ENCODE data around the gene GLI1.
A peak's percentile ranks its signal among the peaks of the same experiment; 100 is the strongest.
"Not testable (repeated sequence)": the region's sequence is repeated elsewhere in the genome, so short reads cannot be mapped to it uniquely, and the experiment has no call there.

GLI1 gene

DNA sequence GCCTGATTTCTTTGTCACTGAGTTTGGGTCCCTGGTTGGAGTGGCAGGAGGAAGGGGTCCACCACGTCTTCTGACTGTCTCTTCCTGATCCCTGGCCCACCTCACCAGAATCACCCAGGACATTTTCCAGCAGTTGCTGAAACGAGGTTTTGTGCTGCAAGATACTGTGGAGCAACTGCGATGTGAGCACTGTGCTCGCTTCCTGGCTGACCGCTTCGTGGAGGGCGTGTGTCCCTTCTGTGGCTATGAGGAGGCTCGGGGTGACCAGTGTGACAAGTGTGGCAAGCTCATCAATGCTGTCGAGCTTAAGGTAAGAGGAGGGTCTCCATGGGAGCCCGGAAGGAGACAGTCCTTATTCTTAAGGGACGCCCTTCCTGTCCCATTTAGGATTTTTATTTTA, 40.6 kb downstream of the GLI1 start:
- DNase-seq = no peak

DNA sequence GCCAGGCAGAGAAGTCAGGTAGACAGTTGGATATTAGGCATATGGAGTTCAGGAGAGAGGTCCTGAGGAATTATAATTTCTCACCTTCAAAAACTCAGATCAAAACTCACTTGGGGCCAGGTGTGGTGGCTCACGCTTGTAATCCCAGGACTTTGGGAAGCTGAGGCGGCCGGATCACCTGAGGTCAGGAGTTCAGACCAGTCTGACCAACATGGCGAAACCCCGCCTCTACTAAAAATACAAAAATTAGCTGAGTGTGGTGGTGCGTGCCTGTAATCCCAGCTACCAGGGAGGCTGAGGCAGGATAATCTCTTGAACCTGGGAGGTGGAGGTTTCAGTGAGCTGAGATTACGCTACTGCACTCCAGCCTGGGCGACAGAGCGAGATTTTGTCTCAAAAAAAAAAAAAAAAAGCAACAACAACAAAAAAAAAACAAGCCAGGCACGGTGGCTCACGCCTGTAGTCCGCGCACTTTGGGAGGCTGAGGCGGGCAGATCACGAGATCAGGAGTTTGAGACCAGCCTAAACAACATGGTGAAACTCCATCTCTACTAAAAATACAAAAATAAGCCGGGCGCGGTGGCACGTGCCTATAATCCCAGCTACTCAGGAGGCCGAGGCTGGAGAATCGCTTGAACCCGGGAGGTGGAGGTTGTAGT, 42.9 kb downstream of the GLI1 start:
- DNase-seq = not testable (repeated sequence)

DNA sequence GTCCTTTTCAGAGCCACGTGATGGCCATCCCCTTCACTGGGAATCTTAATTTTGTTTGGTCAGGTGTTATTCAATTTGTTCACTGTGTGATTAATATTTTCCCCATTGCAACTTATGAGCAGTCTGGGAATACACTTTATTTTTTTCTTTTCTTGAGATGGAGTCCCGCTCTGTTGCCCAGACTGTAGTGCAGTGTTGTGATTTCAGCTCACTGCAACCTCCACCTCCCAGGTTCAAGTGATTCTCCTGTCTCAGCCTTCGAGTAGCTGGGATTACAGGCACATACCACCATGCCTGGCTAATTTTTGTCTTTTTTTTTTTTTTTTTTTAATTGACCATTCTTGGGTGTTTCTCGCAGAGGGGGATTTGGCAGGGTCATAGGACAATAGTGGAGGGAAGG, 47.0 kb downstream of the GLI1 start:
- not testable (repeated sequence) for DNase-seq

DNA sequence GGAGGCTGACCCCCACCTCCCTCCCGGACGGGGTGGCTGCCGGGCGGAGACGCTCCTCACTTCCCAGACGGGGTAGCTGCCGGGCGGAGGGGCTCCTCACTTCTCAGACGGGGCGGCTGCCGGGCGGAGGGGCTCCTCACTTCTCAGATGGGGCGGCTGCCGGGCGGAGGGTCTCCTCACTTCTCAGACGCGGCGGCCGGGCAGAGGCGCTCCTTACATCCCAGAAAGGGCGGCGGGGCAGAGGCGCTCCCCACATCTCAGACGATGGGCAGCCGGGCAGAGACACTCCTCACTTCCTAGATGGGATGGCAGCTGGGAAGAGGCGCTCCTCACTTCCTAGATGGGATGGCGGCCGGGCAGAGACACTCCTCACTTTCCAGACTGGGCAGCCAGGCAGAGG, 48.2 kb downstream of the GLI1 start:
- DNase-seq = not testable (repeated sequence)

DNA sequence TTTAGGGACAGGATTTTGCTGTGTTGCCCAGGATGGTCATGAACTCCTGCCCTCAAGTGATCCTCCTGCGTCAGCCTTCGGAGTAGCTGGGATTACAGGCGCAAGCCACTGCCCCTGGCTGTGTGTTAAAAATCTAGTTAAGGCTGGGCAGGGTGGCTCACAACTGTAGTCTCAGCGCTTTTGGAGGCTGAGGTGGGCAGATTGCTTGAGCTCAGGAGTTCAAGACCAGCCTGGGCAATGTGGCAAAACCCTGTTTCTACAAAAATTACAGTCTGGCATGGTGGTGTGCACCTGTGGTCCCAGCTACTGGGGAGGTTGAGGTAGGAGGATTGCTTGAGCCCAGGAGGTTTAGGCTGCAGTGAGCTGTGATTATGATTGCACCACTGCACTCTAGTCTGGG, 51.6 kb downstream of the GLI1 start:
- DNase-seq = no peak

GRCh38 chr12:57511588-57512325, 52.2 kb downstream of the GLI1 start:
- DNase-seq = no peak

DNA sequence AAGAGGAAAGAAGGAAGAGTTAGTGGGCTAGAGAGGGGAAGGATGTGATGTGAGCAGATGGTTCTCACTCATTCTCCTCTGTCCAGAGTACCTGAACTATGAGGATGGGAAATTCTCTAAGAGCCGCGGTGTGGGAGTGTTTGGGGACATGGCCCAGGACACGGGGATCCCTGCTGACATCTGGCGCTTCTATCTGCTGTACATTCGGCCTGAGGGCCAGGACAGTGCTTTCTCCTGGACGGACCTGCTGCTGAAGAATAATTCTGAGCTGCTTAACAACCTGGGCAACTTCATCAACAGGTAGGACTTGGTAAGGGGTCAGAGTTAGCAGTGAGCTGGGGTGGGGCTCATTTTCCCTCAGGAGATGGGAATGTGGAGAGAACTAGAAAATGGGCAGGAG, 53.1 kb downstream of the GLI1 start:
- DNase-seq = no peak

DNA sequence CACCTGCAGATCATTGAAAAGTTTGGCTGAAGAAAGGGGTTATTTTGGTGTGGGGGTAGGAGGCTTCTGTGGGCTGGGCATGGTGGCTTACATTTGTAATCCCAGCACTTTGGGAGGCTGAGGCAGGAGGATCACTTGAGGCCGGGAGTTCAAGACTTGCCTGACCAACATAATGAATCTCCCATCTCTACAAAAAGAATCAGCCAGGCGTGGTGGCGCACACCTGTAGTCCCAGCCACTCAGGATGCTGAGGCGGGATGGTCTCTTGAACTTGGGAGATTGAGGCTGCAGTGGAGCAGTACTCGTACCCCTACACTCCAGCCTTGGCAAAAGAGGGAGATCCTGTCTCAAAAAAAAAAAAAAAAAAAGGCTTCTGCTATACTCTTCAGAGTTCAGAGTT, 53.7 kb downstream of the GLI1 start:
- DNase-seq = no peak

DNA sequence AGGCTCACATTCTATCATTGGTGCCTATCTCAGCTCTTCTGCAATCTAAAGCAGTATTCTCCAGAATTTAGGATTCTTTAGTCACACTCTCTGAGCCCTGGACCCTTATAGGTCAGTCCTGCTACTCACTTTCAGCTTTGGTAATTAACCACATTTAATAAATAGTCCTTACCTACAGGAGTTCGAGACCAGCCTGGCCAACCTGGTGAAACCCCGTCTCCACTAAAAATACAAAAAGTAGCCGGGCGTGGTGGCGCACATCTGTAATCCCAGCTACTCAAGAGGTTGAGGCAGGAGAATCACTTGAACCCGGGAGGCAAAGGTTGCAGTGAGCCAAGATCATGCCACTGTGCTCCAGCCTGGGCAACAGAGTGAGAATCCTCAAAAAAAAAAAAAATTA, 54.1 kb downstream of the GLI1 start:
- not testable (repeated sequence) for DNase-seq

DNA sequence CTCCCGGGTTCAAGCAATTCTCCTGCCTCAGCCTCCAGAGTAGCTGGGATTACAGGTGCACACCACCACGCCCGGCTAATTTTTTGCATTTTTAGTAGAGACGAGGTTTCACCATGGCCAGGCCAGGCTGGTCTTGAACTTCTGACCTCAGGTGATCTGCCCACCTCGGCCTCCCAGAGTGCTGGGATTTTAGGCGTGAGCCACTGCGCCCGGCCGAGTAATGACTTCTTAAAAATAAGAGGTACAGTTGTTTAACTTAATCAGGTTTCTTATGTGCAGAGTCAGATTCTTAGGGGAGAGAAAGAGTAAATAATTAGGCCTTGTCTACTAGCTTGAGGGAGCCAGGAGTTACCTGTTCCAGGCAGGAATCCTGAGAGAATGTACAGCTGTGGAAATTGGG, 54.7 kb downstream of the GLI1 start:
- not testable (repeated sequence) for DNase-seq

GRCh38 chr12:57514720-57515407, 55.3 kb downstream of the GLI1 start:
- DNase-seq = no peak

GRCh38 chr12:57515408-57515933, 55.9 kb downstream of the GLI1 start:
- no peak for DNase-seq

DNA sequence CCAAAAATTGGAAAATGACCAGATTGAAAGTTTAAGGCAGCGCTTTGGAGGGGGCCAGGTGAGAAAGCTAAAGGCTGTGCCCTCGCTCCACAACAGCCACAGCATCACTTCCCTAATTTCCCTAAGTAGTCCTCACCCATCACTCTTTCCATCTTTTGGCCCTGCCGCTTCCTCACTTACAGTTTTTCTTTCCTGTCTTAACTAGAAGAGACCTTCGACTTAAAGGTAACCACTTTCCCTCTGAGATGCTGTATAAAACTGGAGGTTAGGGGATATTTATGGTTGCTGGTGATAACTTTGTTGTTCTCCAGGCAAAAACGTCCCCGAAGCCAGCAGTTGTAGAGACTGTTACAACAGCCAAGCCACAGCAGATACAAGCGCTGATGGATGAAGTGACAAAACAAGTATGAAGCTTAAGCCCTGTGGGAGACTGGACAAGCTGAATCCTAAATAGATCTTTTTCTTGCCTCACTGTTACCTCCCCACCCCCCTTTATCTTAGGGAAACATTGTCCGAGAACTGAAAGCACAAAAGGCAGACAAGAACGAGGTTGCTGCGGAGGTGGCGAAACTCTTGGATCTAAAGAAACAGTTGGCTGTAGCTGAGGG, 56.5 kb downstream of the GLI1 start:
- DNase-seq = no peak

- no peak for DNase-seq
These were observed 57.1 kb downstream of the GLI1 start for GRCh38 chr12:57516617-57517153.

DNA sequence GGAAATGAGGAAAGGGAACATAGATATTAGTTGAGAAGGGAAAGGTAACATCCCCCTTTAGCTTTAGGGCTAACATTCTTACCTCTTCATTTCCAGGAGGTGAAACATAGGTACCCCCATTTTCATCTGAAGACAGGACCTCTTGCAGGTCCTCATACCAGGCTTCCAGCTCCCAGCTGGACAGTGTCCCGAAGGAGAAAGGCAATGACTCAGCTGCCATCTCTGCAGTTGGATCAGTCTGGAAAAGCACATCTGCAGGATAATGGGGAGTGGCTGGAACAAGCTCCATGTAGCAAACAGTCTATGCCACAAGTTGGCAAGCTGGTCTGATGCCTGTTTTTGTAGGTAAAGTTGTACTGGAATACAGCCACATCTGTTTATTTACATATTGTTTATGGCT, 57.6 kb downstream of the GLI1 start:
- no peak for DNase-seq

GRCh38 chr12:57517718-57518117, 58.1 kb downstream of the GLI1 start:
- not testable (repeated sequence) for DNase-seq

DNA sequence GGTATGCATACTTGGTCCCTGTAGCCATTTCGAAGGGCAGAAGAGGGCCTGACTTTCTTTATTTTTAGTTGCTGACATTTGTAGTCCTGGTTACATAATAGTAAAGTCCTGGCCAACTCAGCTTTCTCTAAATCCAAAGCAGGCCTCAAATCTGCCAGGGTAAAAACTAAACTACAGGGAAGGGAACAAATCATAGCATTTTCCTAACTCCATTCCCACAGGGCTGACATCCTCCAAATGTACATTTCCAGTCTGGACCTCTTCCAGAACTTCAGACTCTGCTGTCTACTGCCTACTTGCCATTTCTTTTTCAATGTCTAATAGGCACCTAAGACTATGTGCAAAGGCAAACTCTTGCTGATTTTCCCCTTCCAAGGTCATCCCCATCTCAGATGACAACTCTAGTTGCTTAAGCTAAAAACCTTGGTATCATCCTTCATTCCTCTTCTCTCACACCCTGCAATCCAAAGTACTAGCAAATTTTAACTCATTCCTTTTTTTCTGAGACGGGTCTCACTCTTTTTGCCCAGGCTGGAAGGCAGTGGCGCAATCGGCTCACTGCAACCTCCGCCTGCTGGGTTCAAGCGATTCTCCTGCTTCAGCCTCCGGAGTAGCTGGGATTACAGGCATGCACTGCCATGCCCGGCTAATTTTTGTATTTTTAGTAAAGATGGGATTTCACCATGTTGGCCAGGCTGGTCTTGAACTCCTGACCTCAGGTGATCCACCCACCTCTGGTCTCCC, 58.8 kb downstream of the GLI1 start:
- no peak for DNase-seq

DNA sequence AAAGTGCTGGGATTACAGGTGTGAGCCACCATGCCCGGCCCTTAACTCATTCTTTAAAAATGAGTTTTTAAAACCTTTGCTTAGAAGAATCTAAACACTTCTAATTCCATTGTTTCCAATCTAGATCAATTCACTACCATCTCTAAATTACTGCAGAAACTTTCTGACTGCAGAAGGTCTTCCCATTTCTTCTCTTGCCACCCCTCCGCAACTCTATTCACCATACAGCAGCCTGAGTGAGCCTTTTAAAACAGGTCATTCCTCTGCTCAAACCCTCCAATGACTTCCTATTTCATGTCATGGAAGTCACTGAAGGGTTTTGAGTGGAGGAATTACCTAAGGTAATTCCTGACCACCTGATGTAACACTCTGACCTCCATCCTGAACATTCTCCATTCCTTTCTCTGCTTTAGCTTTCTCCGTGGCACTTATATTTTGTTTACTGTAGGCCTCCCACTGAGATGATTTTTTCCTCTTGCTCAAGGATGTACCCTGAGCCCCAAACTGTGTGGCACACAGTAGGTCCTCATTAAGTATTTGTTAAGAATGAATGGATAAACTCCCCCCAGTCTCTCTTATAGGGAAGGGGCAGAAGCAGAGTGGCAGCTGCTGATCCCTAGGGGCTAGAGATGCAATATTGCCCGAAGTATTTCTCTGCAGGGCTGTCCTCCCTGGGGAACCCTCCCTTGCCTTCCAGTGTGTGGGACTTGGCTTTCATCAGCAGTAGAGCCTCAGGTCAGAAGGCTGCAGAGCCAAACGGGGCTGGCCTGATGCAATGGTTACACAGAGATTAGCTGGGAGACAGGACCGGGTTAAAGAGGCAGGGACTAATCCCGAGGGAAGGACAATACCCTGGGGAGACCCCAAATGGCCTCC, 59.6 kb downstream of the GLI1 start:
- peak in 1 of 2 experiments; percentile 6 for DNase-seq

DNA sequence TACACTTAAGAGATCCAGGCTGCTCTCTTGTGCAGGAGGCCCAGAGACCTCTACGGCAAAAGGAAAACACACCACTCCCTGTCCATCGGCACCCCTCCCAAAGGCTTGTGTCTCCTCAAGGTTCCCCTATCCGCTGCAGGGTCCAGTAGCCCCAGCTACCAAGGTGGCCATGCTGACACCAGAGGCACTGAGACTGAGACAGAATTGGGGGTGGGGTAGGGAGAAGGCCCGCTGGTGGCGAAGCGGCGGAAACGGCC, 60.1 kb downstream of the GLI1 start:
- no peak for DNase-seq

GRCh38 chr12:57520053-57520818, 60.7 kb downstream of the GLI1 start, which contains the start of gene DDIT3:
Gene DDIT3, minus strand, starts transcription at chr12:57520514. Its CDS starts 3,108 bp downstream, at chr12:57517406.
- DNase-seq = peak; percentile 99
